H9 (cell line): ENCODE results near the gene CALHM5. TPM values are rescaled to one million over a fixed set of nuclear protein-coding genes. Genes with fewer than 3 reads are reported as not detected.

ENCODE experiments used
- DNase-seq: peaks from one replicate; pipeline ENCODE4 v3.0.0-alpha.2; 2017
- H2AFZ ChIP-seq: one replicate; pipeline ENCODE4 v1.6.1; 2013; ENCODE audit warnings: mild to moderate bottlenecking, low read length, control low read depth, moderate library complexity
- H2AK5ac ChIP-seq: 2 replicates; pipeline ENCODE4 v1.6.1; 2013; ENCODE audit warnings: low read length, control low read depth, mixed read lengths; ENCODE audit not compliant: insufficient read length
- H2BK120ac ChIP-seq: one replicate; pipeline ENCODE4 v1.6.1; 2013; ENCODE audit warnings: low read depth, mild to moderate bottlenecking, low read length, control low read depth, inconsistent platforms; ENCODE audit not compliant: poor library complexity, severe bottlenecking
- H2BK12ac ChIP-seq: 2 replicates; pipeline ENCODE4 v1.6.1; 2013; ENCODE audit warnings: low read length, control low read depth, mixed read lengths, low read depth; ENCODE audit not compliant: insufficient read length
- H2BK15ac ChIP-seq: 2 replicates; pipeline ENCODE4 v1.6.1; 2013; ENCODE audit warnings: low read depth, low read length, control low read depth
- H2BK20ac ChIP-seq: one replicate; pipeline ENCODE4 v1.6.1; 2013; ENCODE audit warnings: low read depth, mild to moderate bottlenecking, low read length, control low read depth, inconsistent platforms; ENCODE audit not compliant: poor library complexity, severe bottlenecking
- H2BK5ac ChIP-seq: 2 replicates; pipeline ENCODE4 v1.6.1; 2013; ENCODE audit warnings: low read length, control low read depth, mixed read lengths; ENCODE audit not compliant: insufficient read length
- H3K14ac ChIP-seq: 2 replicates; pipeline ENCODE4 v1.6.1; 2013; ENCODE audit warnings: low read length, control low read depth; ENCODE audit not compliant: insufficient read depth
- H3K18ac ChIP-seq: 2 replicates; pipeline ENCODE4 v1.6.1; 2013; ENCODE audit warnings: low read depth, mild to moderate bottlenecking, mixed read lengths, low read length, control low read depth; ENCODE audit not compliant: insufficient read length
- H3K23ac ChIP-seq: 2 replicates; pipeline ENCODE4 v1.6.1; 2013; ENCODE audit warnings: low read length, control low read depth, mixed read lengths, low read depth; ENCODE audit not compliant: insufficient read length
- H3K23me2 ChIP-seq: 2 replicates; pipeline ENCODE4 v1.6.1; 2013; ENCODE audit warnings: low read depth, mild to moderate bottlenecking, mixed read lengths, low read length, control low read depth; ENCODE audit not compliant: insufficient read length, poor library complexity, severe bottlenecking
- H3K27ac ChIP-seq: 2 replicates; pipeline ENCODE4 v1.5.1; 2013; ENCODE audit warnings: low read length, control low read depth, mixed read lengths, low read depth; ENCODE audit not compliant: insufficient read length
- H3K27me3 ChIP-seq: 2 replicates; pipeline ENCODE4 v1.6.1; 2013; ENCODE audit warnings: low read length, control low read depth, inconsistent platforms; ENCODE audit not compliant: insufficient read depth
- H3K4ac ChIP-seq: 2 replicates; pipeline ENCODE4 v1.6.1; 2013; ENCODE audit warnings: low read depth, mild to moderate bottlenecking, control low read depth, inconsistent platforms, low read length, moderate library complexity
- H3K4me1 ChIP-seq: 2 replicates; pipeline ENCODE4 v1.6.1; 2013; ENCODE audit warnings: low read length, control low read depth, inconsistent platforms; ENCODE audit not compliant: insufficient read depth
- H3K4me2 ChIP-seq: 2 replicates; pipeline ENCODE4 v1.6.1; 2013; ENCODE audit warnings: low read length, control low read depth, mixed read lengths; ENCODE audit not compliant: insufficient read length, insufficient read depth
- H3K56ac ChIP-seq: 2 replicates; pipeline ENCODE4 v1.6.1; 2013; ENCODE audit warnings: low read depth, mild to moderate bottlenecking, mixed read lengths, low read length, control low read depth; ENCODE audit not compliant: insufficient read length
- H3K79me1 ChIP-seq: 2 replicates; pipeline ENCODE4 v1.6.1; 2013; ENCODE audit warnings: low read depth, mild to moderate bottlenecking, moderate library complexity, low read length, control low read depth, inconsistent platforms; ENCODE audit not compliant: insufficient read depth, poor library complexity, severe bottlenecking
- H3K79me2 ChIP-seq: 2 replicates; pipeline ENCODE4 v1.6.1; 2013; ENCODE audit warnings: low read length, control low read depth, inconsistent platforms; ENCODE audit not compliant: insufficient read depth
- H3K9ac ChIP-seq: 2 replicates; pipeline ENCODE4 v1.6.1; 2013; ENCODE audit warnings: low read length, control low read depth, mixed read lengths; ENCODE audit not compliant: insufficient read length; ENCODE audit errors: extremely low read depth
- H3K9me3 ChIP-seq: one replicate; pipeline ENCODE4 v1.6.1; 2013; ENCODE audit warnings: low read depth, low read length, inconsistent platforms; ENCODE audit not compliant: control insufficient read depth
- H3T11ph ChIP-seq: one replicate; pipeline ENCODE4 v1.6.1; 2013; ENCODE audit warnings: mild to moderate bottlenecking, low read length, control low read depth, inconsistent platforms
- H4K20me1 ChIP-seq: one replicate; pipeline ENCODE4 v1.6.1; 2013; ENCODE audit not compliant: control insufficient read depth, insufficient read length, insufficient read depth
- H4K5ac ChIP-seq: 2 replicates; pipeline ENCODE4 v1.6.1; 2013; ENCODE audit warnings: low read depth, mild to moderate bottlenecking, mixed read lengths, low read length, control low read depth; ENCODE audit not compliant: insufficient read length
- H4K8ac ChIP-seq: replicated peaks from 2 replicates; pipeline ENCODE4 v1.6.1; 2013; ENCODE audit warnings: low read length, control low read depth, mixed read lengths, low read depth; ENCODE audit not compliant: insufficient read length
- H4K91ac ChIP-seq: 2 replicates; pipeline ENCODE4 v1.6.1; 2013; ENCODE audit warnings: low read depth, mild to moderate bottlenecking, moderate library complexity, mixed read lengths, low read length, control low read depth; ENCODE audit not compliant: insufficient read length
- H3K27ac Mint-ChIP-seq, 3 experiments: 2 replicates in 2 of 3; 3 replicates in 1 of 3; pipeline ENCODE4 v1.8.0; 2020 to 2021; ENCODE audit warnings: mixed read lengths in 3 of 3, mild to moderate bottlenecking in 1 of 3, moderate library complexity in 1 of 3
- H3K27me3 Mint-ChIP-seq: 2 replicates; pipeline ENCODE4 v1.8.0; 2021; ENCODE audit warnings: low read depth, mild to moderate bottlenecking, moderate library complexity, mixed read lengths
- H3K36me3 Mint-ChIP-seq, 3 experiments: 2 replicates in 2 of 3; 3 replicates in 1 of 3; pipeline ENCODE4 v1.8.0; 2020 to 2021; ENCODE audit warnings: low read depth in 3 of 3, mixed read lengths in 3 of 3; ENCODE audit not compliant: insufficient read depth in 1 of 3
- H3K4me1 Mint-ChIP-seq, 2 experiments: 2 replicates each; pipeline ENCODE4 v1.8.0; 2020; ENCODE audit warnings: mixed read lengths in 2 of 2
- H3K4me3 Mint-ChIP-seq, 2 experiments: 2 replicates in 1 of 2; 3 replicates in 1 of 2; pipeline ENCODE4 v1.8.0; 2020 to 2021; ENCODE audit warnings: mild to moderate bottlenecking in 2 of 2, mixed read lengths in 2 of 2, moderate library complexity in 1 of 2
- H3K9me3 Mint-ChIP-seq, 2 experiments: 2 replicates in 1 of 2; 3 replicates in 1 of 2; pipeline ENCODE4 v1.8.0; 2020; ENCODE audit warnings: mild to moderate bottlenecking in 2 of 2, mixed read lengths in 2 of 2, moderate library complexity in 1 of 2
- WGBS: extraction: QIAGEN DNeasy Blood & Tissue Kit; methylation state at CpG from one replicate; pipeline ENCODE4 v1.1.7; 2013; ENCODE audit warnings: missing lambda C conversion rate, low lambda C conversion rate, mixed read lengths; ENCODE audit not compliant: insufficient read length; ENCODE audit errors: extremely low coverage; 5-methylcytosine and 5-hydroxymethylcytosine counted together
- total RNA-seq: library from RNA; stranded (reverse); gene quantifications from 2 replicates; pipeline ENCODE4 v1.2.1, GENCODE V29; 2021
- TF ChIP-seq, protein P1 (sequence below): fragments of 200-600 bp; sonication (generic); conservative IDR thresholded peaks from 3 replicates; pipeline ENCODE4 v1.8.0; 2021; ENCODE audit warnings: antibody characterized with exemption, mild to moderate bottlenecking

The CALHM5 gene
- total RNA-seq, 1 experiment from 2014 or later, result 0.09 TPM

GRCh38 chr6:116533233-116533957 lies 22.0 kb downstream of the CALHM5 start:
- no peaks in the 10 kb centered on the region for H3K79me1 ChIP-seq
- no peak overlapping the region for H3K56ac ChIP-seq
- H3K4me1 ChIP-seq, result peaks cover 8% of the 10 kb centered on the region; the same call in 1 of the 2 replicates
- Mint-ChIP-seq H3K27ac (no peak overlapping the region; a peak in 1 of 7 replicates), H3K9me3 (no peaks in the 10 kb centered on the region), H3K27me3 (no peaks in the 10 kb centered on the region), H3K36me3 (no peaks in the 10 kb centered on the region), H3K4me1 (peaks cover 38 to 43% of the 10 kb centered on the region in 2 experiments), H3K4me3 (peak overlapping the region in 1 of 2 experiments; percentile 12; a peak in 1 of 5 replicates)
- H4K8ac ChIP-seq, result no peak overlapping the region
- TF ChIP-seq, protein P1, sequence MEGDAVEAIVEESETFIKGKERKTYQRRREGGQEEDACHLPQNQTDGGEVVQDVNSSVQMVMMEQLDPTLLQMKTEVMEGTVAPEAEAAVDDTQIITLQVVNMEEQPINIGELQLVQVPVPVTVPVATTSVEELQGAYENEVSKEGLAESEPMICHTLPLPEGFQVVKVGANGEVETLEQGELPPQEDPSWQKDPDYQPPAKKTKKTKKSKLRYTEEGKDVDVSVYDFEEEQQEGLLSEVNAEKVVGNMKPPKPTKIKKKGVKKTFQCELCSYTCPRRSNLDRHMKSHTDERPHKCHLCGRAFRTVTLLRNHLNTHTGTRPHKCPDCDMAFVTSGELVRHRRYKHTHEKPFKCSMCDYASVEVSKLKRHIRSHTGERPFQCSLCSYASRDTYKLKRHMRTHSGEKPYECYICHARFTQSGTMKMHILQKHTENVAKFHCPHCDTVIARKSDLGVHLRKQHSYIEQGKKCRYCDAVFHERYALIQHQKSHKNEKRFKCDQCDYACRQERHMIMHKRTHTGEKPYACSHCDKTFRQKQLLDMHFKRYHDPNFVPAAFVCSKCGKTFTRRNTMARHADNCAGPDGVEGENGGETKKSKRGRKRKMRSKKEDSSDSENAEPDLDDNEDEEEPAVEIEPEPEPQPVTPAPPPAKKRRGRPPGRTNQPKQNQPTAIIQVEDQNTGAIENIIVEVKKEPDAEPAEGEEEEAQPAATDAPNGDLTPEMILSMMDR, result peak; percentile 39; the same call in 2 of the 3 replicates
- no peak overlapping the region for H2BK15ac ChIP-seq
- H3K4ac ChIP-seq, result no peak overlapping the region
- H3K23me2 ChIP-seq, result no peaks in the 10 kb centered on the region
- peak; percentile 58 for DNase-seq
- H4K5ac ChIP-seq, result no peak overlapping the region
- no peak overlapping the region for H2BK120ac ChIP-seq
- no peak overlapping the region for H3T11ph ChIP-seq
- H4K20me1 ChIP-seq, result no peaks in the 10 kb centered on the region
- no peak overlapping the region for H3K27ac ChIP-seq
- H3K18ac ChIP-seq, result no peak overlapping the region
- no peaks in the 10 kb centered on the region for H3K27me3 ChIP-seq
- H3K9me3 ChIP-seq, result no peaks in the 10 kb centered on the region
- H2BK12ac ChIP-seq, result no peak overlapping the region
- no peak overlapping the region for H3K23ac ChIP-seq
- no peak overlapping the region for H3K14ac ChIP-seq
- no peaks in the 10 kb centered on the region for H3K79me2 ChIP-seq
- H3K9ac ChIP-seq, result no peak overlapping the region
- no peak overlapping the region for H2BK20ac ChIP-seq
- H3K4me2 ChIP-seq, result no peak overlapping the region
- no peak overlapping the region for H4K91ac ChIP-seq
- no peak overlapping the region for H2AK5ac ChIP-seq
- H2BK5ac ChIP-seq, result no peak overlapping the region
- peak overlapping the region; percentile 50 for H2AFZ ChIP-seq
- no CpG with 5 or more reads among the region's 9 CpGs for WGBS
